Skin of body (tissue), 2 donors: ENCODE results near the gene PAQR7. TPM values are rescaled to one million over a fixed set of nuclear protein-coding genes. Genes with fewer than 3 reads are reported as not detected.
A peak's percentile ranks its signal among the peaks of the same experiment; 100 is the strongest.

Experiments used
- DNase-seq: peaks from one replicate; lab custom pipeline; 2025; lab: John Stamatoyannopoulos, UW
- total RNA-seq: library from RNA; depleted of rRNA; stranded (reverse); fragments of >200 nt; gene quantifications from one replicate; pipeline ENCODE4 v1.2.3, GENCODE V29; 2014

PAQR7 gene
- total RNA-seq, 1 donor from 2014 or later: 8.4 TPM

DNA sequence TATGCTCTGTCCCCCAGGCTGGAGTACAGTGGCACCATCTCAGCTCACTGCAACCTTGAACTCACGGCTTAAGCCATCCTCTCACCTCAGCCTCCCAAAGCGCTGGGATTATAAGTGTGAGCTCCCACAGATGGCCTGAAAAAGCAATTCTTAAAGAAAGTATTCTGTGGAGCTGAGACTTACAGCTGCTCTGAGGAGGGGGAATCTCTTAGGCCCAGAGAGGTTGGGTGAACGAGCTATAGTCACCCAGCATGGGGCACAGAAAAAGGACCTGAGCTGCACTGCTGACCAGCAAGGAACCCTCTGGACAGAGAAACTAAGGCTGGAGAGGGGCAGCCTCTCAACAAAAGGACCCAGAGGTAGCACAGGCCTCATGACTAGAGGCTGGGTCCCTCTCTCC, 1.3 kb downstream of the PAQR7 start:
- no peak for DNase-seq

DNA sequence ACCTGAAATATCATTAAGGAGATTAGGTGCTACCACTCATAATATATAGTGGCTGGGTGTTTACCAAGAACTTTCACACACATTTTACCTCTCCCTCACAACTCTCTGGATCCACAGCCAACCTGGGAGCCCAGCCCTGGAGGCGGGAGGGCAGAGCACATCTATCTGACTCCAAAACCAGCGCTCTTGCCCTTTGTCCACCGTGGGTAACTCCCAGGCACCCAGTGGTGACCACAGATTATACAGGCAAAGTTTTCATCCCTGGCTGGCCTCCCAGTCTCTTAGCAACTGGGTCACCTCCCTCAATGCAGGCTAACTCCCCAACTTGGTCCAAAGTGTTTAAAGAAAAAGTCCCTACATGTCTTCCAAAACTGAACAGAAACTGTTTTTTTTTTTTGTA, 2.4 kb downstream of the PAQR7 start:
- DNase-seq: no peak

DNA sequence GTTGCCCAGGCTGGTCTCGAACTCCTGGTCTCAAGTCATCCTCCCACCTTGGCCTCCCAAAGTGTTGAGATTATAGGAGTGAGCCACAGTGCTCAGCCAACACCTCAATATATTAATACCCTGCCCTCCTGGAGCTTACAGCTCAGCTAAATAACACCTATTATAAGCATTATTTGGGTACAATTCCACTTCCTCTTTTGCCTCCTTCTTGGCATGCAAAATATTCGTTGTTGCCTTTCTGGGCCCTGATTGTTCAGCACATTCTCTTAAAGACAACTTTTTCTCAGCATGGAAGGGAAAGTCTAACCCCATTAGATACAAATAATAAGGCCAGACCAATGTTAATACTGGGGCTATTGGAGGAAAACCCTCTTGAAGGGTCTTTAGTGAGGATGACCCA, 2.8 kb downstream of the PAQR7 start:
- DNase-seq: no peak

DNA sequence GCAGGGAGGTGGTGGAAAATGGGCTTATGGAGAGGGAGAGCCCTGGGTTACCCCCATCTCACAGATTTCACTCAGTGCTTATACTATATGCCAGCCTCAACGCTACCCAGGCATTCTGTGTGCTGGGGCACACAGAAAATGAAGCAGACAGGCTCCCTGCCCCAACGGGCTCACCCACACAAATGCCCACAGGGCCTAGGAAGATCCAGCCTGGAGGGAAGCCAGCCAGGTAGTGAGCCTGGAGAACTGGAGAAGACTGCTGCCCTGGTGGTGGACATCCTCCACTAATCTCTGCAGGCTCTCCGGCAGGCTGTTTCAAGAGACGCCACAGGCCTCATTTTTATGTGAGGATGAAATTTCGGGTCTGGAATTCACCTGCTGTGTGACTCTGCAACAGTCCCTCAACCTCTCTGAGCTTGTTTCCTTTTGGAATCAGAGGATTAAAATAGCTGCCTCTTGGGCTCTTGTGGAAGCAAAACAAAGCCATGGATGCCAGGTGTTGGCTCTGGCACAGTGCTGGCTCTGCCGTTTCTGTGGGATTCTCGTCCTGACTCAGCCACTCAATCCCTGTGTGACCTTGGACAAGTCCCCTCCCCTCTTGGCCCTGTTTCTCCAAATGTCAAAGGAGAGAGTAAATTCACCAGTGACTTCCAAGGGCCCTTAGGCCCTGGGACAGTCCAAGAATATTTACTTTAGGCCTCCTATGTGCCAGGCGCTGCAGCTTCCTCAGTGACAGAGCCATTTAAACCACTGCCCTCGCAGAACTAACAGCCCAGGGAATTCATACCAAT, 3.6 kb downstream of the PAQR7 start:
- no peak for DNase-seq

DNA sequence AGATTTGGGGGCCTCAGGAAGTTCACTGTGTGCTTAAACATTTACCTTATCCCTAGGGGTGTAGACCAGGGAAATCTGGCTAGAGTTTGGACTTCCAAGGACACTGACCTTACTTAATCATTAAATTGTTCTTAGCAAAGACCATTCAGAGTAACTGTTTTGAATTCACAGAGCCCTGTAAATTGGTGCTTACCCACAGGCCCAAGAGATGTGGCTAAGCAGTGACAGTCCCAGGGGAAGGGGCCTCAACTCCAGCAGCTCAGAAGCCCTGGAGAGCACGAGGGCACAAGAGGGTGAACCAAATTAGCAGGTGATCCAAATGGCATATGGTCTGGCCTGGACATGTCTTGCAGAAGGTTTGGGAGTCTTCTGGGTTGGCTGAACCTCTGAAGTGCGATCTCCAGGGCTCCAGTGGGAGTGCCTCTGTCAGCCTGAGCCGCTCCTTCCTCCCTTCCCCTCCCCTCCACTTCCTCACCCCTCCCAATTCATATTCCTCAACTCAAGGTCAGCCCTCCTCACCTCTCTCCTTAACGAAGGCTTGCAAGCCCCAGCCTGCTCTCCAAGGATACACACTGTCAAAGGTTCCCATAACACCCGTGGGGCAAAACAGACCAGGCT, 4.3 kb downstream of the PAQR7 start:
- DNase-seq: no peak

DNA sequence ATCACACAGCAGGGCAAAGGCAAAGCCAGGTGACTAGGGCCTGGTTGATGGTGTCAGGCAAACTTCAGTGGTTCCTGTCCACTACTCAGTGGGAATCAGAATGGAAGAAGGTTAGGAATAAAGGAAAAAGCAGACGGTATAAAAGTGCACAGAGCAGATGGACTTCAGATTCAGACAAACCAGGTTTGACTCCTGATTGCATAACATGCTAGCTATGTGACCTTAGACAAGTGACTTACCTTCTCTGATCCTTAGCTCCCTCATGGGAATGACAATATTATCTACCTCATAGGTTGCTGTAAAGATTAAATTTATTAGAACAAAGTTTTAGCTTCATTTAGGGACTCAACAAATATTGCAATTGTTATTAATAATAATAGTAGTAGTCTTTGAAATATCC, 4.9 kb downstream of the PAQR7 start:
- no peak for DNase-seq

DNA sequence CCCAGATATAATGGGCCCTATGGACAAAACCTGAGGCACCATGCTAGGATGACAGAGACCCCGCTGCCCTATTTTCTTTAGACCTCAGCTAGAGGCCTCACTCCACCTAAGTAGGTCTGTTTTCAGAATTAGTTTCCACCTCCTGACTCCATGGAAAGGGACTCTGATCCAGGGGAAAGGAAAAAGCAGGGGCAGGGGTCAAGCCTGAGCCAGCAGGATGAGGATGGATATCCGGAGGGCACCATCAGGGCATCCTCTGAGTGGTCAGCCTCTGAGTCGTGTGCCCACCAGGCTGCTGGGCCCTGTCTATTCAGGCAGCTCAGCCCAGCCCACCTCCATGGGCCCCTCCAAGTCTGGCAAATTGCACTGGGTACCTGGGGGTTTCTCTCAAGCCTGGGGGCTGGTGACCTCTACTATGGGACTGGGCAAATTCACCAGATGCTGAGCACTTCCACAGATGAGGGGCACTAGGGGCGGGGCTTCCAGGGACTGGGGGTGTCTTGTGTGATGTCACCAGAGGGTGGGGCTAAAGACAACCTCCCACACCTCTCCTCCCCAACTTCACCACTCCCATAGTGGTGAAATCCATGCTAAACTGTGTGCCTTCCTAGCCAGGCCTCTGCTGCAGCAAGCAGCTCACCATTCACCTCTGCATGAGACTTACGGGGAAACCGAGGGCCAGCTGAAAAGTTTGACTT, 5.5 kb downstream of the PAQR7 start:
- no peak for DNase-seq

DNA sequence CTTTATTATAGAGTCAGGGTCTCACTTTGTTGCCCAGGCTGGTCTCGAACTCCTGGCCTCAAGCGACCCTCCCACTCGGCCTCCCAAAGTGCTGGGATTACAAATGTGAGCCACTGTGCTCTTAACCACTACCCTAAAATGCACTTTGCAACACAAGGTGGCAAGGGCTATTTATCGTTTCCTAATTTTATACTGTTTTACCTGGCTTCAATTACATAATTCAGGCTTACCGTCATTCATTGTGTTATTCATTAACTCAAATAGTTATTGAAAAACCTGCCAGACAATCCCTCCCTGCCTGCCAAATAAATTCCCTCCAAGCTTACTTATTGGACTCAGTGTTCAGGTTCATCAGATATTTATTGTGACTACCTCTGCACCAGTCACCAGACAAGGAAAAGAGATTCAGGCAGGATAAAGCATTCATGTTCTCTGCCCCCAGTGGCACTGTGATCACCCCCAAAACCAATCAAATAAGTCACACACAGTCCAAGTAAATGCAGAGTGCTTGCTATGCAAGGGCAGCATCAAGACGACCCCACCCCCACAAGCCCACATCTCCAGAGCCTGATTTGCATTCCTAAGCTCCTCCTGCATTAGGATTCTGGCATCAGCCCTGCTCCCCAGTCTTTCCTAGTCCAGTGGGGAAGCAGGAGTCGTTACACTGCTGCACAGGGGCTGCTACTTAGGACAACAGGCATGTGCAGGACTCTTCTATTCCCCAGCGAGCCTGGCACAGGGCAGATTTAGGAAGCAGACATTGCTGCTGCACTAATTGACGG, 8.1 kb downstream of the PAQR7 start:
- no peak for DNase-seq

DNA sequence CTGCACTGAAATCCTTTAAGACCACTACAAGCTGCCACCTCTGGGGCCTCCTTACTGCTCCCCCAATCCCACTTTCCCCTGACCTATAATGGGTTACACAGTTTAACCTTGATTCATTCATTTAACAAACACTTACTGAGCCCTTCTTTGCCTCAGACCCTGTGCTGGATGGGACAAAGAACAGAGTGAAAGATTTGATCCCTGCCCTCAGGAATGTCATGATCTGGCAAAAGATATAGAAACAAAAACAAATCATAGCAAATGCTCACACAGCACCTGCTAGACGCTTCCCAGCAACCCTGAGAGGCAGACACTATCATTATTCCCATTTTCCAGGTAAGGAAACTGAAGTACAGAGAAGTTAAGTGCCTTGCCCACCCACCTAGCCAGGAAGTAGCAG, 9.2 kb downstream of the PAQR7 start:
- no peak for DNase-seq

DNA sequence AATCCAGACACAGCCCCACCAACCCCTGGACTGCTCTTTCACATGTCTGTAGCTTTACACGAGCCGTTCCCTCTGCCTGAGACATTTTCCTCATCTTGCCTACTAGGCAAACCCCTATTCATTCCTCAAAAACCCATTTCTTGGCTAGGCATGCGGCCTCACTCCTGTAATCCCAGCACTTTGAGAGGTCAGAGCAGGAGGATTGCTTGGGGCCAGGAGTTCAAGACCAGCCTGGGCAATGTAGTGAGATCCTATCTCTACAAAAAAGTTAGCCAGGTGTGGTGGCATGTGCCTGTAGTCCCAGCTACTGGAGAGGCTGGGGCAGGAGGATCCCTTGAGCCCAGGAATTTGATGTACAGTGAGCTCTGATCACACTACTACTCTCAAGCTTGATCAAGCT, 11.1 kb downstream of the PAQR7 start:
- DNase-seq: no peak

DNA sequence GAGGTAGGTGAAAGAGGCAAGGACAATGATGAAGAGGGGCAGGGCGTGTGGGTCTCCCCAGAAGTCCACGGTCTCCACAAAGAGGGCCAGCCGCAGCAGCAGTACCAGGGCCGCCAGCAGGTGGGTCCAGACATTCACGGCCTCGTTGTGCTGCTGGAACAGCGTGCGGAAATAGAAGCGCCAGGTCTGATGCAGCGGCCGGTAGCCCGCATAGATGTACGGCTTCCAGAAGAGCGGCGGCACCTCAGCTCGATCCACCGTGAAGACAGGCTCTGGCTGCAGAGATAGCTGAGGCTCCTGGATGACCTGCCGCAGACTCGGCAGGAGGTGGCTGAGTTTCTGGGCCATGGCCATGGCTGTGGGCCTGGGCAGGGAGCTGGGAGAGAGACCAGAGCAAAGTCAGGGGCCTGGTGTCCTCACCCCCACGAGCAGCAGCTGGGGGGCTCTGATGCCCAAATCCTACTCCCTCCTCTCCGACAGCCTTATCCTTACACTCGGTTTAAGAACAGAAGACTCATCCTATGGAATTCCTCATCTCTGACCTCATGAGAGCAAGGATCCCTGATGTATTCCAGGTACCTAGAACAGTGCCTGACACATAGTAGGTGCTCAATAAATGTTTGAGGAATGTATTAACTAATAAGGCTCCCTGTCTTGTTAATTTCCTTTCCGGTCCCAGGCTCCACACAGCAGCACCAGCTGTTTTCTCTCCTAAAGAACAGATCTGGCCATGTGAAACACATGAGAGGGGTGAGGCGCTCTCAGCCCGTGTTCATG, 11.8 kb downstream of the PAQR7 start:
- no peak for DNase-seq

DNA sequence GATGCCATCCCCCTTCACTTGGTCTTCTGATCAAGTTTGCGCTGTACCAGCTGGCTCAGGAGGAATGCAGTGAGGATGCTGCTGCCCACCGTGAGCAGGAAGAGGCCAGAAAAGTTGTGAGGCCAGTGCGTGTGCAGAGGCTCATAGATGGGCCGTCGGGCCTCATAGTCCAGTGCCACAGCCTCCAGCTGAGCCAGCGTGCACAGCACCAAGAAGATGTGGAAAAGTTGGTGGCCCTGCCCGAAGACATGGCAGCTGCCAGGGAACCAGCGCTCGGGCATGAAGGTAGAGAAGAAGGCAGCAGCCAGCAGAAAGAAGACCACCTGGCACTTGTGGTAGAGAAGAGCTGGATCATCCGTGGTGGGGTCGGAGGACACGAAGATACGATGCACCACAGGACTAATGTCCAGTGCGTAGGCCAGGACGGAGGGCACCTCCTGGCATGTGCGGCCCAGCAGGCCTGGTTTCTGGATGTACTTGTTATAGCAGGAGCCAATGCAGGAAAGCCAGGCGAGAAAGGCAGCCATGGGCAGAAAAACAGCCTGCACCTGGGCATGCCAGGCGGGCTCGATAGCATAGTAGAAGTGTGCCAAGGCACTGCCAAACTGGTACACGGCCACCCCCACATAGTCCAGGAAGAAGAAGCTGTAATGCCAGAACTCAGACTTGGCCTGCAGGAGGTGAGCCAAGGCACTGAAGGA, 12.6 kb downstream of the PAQR7 start:
- no peak for DNase-seq

DNA sequence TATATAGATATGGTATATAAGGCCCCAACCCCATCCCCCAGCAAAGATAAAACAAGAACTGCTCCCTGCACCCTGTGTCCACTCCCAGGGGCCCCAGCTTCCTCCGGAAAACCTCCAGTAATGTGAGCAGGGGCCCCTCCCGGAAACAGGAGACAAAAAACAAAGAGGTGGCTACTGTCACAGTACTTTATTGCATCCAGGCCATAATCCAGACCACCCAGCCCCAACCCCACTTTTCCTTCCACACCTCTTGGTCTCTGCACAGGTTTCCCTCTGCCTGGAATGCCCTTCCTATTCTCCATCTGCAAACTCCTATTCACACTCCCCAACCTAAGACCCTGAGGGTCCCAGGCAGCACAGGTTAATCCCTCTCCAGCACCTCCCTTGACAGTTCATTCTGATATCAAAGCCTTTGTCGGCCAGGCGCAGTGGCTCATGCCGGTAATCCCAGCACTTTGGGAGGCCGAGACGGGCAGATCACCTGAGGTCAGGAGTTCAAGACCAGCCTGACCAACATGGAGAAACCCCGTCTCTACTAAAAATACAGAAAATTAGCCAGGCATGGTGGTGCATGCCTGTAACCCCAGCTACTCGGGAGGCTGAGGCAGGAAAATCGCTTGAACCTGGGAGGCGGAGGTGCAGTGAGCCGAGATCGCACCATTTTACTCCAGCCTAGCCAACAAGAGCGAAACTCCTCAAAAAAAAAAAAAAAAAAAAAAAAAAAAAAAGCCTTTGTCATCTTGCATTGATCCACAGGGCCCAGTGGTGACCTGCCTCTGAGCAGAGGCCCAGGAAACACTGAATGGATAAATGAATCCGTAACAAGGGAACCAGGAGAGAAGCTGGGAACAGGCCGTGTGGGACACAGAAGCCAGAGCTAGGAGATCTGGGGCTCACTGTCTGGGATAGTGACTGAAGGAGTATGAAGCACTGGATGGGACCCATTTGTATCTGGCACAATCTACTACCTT, 13.9 kb downstream of the PAQR7 start:
- DNase-seq: no peak

DNA sequence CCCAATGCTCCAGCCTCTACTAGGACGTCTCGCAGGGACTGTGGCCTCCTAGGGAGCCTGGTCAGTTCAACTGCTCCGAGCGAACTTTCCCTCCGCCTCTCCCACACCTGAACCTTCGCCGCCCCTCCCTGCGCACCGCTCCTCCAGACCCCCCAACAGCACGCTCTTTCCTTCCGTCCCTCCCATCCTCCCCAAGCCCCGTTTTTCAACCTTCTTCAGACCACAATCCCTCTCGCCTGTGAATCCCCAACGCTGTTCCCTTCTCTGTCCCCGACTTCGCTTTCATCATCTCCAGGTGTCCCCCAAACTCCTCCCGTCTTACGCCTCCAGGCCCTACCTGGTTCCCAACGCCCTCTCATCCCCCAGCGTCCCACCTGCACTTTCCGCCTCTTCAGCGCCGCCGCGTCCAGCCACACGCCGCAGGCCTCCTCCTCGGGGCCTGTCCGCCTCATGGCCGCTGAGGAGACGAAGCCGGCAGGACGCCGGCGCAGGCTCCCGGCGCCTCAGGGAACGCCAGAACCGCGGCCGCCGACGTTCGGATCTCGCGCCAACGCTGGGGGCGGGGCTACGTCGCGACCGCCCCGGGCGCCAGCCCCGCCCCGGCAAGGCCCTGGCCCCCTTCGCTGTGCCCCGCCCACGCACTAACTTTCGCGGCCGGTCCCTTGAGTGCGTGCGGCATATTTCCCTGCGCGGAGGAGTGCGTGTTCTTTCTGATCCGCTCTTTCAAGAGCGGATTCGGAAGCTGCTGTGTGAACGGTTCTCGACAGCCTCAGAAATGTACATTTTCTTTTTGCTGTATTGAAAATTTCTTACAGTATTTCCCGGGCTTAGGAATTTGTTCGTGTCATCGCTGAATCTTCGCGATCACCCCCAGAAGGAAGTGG, 16.4 kb downstream of the PAQR7 start, which contains the start of gene AUNIP:
TSS of gene AUNIP (minus strand) at position 552 of the 884 bp plus-strand sequence. CDS start at position 452, 100 bp downstream.
- peak; percentile 75 for DNase-seq

DNA sequence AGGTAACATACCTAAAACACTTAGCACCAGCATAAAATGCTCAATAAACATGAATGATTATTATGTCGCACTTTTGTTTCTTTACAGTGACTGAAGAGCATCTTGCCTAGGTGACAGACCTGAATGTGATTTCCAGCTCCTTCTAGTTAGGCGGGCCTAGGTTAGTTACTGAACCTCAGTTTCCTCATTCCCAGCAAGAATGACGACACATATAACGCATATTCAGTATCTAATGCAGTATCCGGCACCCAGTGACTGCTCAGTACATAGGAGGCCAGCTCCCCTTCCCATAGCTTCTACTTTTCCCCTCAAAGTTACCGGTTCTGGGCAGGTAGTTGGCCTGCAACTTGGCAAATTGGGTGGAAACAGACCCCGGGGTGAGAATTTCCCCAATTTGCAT, 17.0 kb downstream of the PAQR7 start:
- no peak for DNase-seq

DNA sequence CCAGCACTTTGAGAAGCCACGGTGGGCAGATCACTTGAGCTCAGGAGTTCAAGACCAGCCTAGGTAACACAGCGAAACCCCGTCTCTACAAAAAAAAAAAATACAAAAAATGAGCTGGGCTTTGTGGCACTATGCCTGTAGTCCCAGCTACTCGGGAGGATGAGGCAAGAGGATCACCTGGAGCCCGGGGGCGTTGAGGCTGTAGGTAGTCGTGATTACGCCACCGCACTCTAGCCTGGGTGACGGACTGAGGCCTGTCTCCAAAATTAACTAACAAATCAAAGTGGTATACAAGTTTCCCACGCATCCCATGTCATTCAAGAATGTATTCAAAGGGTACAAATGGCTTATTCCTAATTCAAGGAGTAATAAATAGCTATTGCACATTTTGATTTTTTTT, 18.7 kb downstream of the PAQR7 start:
- no peak for DNase-seq

DNA sequence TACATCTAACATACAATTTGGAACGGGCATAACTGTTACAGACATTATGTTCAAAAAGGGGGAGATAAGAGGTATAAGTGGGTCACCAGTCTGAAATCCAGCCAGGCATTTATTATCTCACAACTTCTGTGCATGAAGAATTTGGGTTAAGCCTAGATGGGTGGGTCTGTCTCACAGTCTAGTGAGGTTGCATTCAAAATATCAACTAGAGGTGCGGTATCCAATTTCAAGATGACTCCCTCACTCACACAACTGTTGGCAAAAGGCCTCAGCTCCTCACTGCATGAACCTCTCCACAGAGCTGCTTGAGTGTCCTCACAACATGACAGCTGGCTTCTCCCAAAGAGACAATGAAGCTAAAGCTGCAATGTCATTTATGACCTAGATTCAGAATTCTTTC, 21.0 kb downstream of the PAQR7 start:
- DNase-seq: no peak

DNA sequence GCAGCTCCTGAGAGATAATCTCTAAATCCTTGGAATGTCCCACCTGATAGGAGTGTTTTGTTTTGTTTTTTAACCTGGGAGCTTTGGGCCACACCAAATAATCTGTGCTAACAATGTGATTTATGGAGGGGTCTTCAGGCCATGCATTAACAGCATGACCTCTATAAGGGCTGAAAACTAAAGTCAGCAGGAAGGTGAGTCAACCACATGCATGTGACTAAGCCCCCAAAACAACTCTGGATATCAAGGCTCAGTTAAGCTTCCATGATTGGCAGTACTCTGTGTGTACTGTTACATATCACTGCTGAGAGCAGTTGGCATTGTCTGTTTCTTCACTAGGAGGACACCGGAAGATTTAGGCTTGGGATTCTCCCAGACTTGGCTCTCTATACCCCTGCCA, 27.0 kb downstream of the PAQR7 start:
- no peak for DNase-seq
